Cardiac muscle cell (in vitro differentiated cells and primary cell): Measurements from ENCODE around the gene TJP3. TPM values are rescaled to one million over a fixed set of nuclear protein-coding genes. Genes with fewer than 3 reads are reported as not detected.

ENCODE experiments used
- DNase-seq, 2 donors: peaks; one replicate each; pipeline versions ENCODE4 v3.0.0 to v3.0.0-alpha.2; 2010 to 2017; ENCODE audit warnings: low read depth in 1 of 2, low spot score in 1 of 2
- H3K27ac ChIP-seq: fragments of 200-600 bp; sonication (generic); 2 replicates; pipeline ENCODE4 v1.5.1; 2016
- H3K27me3 ChIP-seq: fragments of 200-600 bp; sonication (generic); 2 replicates; pipeline ENCODE4 v1.6.0; 2016; ENCODE audit warnings: control low read depth
- H3K36me3 ChIP-seq: fragments of 200-600 bp; sonication (generic); 2 replicates; pipeline ENCODE4 v1.5.1; 2016; ENCODE audit warnings: control low read depth
- H3K4me1 ChIP-seq: fragments of 200-600 bp; sonication (generic); 2 replicates; pipeline ENCODE4 v1.8.1; 2017; ENCODE audit warnings: low read depth, mild to moderate bottlenecking, mixed run types
- H3K4me3 ChIP-seq: fragments of 200-600 bp; sonication (generic); 2 replicates; pipeline ENCODE4 v1.5.1; 2016; ENCODE audit warnings: mild to moderate bottlenecking
- H3K9me3 ChIP-seq: fragments of 200-600 bp; sonication (generic); 2 replicates; pipeline ENCODE4 v1.5.1; 2017; ENCODE audit warnings: low read depth, mild to moderate bottlenecking, control low read depth
- polyA plus RNA-seq: library from polyadenylated mRNA; unstranded; fragments of >200 nt; fragmentation: Nextera tagmentation; extraction: Ambion mirVana; gene quantifications from 2 replicates; pipeline ENCODE4 v1.2.1, GENCODE V29; 2016
- total RNA-seq: library from RNA; depleted of rRNA; stranded (reverse); fragments of >200 nt; gene quantifications from 2 replicates; pipeline ENCODE4 v1.2.3, GENCODE V29; 2016
- TF ChIP-seq, protein P1 (sequence below): IDR thresholded peaks from 2 replicates; pipeline ENCODE4 v1.5.1; 2012; ENCODE audit warnings: low read depth, mild to moderate bottlenecking, low read length

TJP3 gene
- total and polyA plus RNA-seq, 2 experiments from 2014 or later = 5.0 to 5.2 TPM

- no peak overlapping the region for H3K4me3 ChIP-seq
- H3K9me3 ChIP-seq = no peaks in the 10 kb centered on the region
- DNase-seq = peak in 1 of 2 donors; percentile 21
- no peaks in the 10 kb centered on the region for H3K36me3 ChIP-seq
- H3K27ac ChIP-seq = no peak overlapping the region
- H3K27me3 ChIP-seq = no peaks in the 10 kb centered on the region
- H3K4me1 ChIP-seq = no peaks in the 10 kb centered on the region
- TF ChIP-seq, protein P1, sequence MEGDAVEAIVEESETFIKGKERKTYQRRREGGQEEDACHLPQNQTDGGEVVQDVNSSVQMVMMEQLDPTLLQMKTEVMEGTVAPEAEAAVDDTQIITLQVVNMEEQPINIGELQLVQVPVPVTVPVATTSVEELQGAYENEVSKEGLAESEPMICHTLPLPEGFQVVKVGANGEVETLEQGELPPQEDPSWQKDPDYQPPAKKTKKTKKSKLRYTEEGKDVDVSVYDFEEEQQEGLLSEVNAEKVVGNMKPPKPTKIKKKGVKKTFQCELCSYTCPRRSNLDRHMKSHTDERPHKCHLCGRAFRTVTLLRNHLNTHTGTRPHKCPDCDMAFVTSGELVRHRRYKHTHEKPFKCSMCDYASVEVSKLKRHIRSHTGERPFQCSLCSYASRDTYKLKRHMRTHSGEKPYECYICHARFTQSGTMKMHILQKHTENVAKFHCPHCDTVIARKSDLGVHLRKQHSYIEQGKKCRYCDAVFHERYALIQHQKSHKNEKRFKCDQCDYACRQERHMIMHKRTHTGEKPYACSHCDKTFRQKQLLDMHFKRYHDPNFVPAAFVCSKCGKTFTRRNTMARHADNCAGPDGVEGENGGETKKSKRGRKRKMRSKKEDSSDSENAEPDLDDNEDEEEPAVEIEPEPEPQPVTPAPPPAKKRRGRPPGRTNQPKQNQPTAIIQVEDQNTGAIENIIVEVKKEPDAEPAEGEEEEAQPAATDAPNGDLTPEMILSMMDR = no peak
These were observed 35.3 kb downstream of the TJP3 start for GRCh38 chr19:3743486-3743885.

DNA sequence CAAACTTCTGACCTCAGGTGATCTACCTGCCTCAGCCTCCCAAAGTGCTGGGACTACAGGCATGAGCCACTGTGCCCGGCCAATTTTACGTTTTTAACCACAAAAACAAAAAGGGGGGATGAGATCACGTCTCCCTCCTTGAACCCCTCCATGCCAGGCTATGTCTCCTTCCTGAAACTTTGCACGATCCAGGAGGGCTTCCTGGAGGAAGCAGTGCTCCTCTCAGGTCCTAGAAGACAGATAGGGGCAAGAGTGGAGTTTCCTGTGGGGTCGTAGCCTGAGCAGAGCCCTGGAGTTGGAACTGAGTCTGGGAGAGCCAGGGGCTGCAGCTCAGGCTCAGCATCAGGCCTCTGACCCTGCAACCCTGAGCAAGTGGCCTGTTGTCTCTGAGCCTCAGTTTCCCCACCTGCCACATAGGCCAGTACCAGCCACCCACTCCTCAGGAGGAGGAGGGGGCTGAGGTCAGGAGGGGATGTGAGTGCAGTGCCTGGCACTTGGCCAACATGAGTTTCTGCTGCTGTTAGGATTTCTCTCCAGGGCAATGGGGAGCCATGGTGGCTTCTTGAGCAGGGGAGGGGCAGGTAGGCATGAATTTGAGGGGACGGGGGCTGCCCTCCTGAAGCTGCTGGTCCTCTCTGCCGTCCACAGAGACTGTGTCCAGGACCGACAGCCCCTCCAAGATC is 37.3 kb downstream of the TJP3 start:
- Histone ChIP-seq H3K36me3 (peaks cover 3% of the 10 kb centered on the region), H3K4me1 (no peaks in the 10 kb centered on the region), H3K27ac (no peak overlapping the region), H3K9me3 (no peaks in the 10 kb centered on the region), H3K4me3 (no peak overlapping the region), H3K27me3 (no peaks in the 10 kb centered on the region)
- DNase-seq = no peak
- TF ChIP-seq, protein P1 = no peak

DNA sequence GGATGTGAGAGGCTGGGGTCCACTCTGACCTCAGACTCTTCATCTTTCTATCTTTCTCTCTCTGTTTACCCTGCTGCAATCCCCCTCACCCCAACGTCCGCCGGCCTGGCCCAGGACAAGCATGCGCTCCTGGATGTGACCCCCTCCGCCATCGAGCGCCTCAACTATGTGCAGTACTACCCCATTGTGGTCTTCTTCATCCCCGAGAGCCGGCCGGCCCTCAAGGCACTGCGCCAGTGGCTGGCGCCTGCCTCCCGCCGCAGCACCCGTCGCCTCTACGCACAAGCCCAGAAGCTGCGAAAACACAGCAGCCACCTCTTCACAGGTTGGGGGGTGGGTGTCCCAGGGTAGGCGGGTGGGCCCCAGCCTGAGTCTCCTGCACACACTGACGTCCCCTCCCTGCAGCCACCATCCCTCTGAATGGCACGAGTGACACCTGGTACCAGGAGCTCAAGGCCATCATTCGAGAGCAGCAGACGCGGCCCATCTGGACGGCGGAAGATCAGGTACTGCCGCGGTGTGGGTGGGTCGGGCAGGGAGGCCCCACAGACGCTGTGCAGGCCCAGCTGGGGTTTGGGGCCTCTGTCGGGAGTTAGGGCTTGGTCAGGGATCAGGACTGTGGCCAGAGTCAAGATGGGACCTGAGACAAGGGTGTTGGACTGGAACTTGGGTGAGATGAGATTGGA is 38.3 kb downstream of the TJP3 start:
- Histone ChIP-seq H3K27me3 (no peaks in the 10 kb centered on the region), H3K27ac (no peak overlapping the region), H3K4me3 (no peak overlapping the region), H3K4me1 (no peaks in the 10 kb centered on the region), H3K36me3 (peaks cover 6% of the 10 kb centered on the region), H3K9me3 (no peaks in the 10 kb centered on the region)
- TF ChIP-seq, protein P1 = no peak
- DNase-seq = no peak

- peaks cover 6% of the 10 kb centered on the region for H3K36me3 ChIP-seq
- H3K9me3 ChIP-seq = no peaks in the 10 kb centered on the region
- no peak overlapping the region for H3K27ac ChIP-seq
- TF ChIP-seq, protein P1 = no peak
- no peak for DNase-seq
- no peaks in the 10 kb centered on the region for H3K4me1 ChIP-seq
- H3K27me3 ChIP-seq = no peaks in the 10 kb centered on the region
- H3K4me3 ChIP-seq = no peak overlapping the region
These were observed 40.8 kb downstream of the TJP3 start for GRCh38 chr19:3748965-3749364.

- DNase-seq = no peak
- Histone ChIP-seq H3K27me3 (no peaks in the 10 kb centered on the region), H3K4me3 (no peak overlapping the region), H3K9me3 (no peaks in the 10 kb centered on the region), H3K4me1 (no peaks in the 10 kb centered on the region), H3K36me3 (peaks cover 6% of the 10 kb centered on the region), H3K27ac (no peak overlapping the region)
- TF ChIP-seq, protein P1 = no peak
These were observed 42.0 kb downstream of the TJP3 start for GRCh38 chr19:3750211-3750610.
